HG03469 (cell line): Measurements from ENCODE around the gene ABCC9.

Source experiments
- ATAC-seq: cut with Tn5 transposase; IDR thresholded peaks from one replicate; pipeline ENCODE4 v1.9.1; 2021; ENCODE audit warnings: mild to moderate bottlenecking, moderate library complexity, moderate number of reproducible peaks; ENCODE audit not compliant: unreplicated experiment

The ABCC9 gene

DNA sequence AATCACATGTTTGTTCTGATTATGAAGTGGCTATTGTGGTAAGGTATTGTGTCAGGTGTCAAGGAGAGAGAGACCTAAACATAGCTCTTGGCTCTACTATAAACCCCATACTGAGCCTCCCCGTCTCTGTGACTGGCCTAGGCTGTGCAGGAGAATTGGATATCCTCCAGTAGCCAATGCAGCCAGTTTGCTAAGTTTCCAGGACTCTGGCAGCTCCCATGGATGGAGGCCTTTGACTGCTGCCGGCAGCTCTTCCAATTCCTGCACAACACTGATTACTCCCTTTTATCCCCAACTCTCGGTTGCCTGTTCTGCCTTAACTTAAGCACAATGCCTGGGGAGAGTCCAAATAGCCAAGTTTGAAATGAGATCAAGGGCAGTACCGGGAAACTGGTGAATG, 59.3 kb downstream of the ABCC9 start:
- ATAC-seq, result no peak

DNA sequence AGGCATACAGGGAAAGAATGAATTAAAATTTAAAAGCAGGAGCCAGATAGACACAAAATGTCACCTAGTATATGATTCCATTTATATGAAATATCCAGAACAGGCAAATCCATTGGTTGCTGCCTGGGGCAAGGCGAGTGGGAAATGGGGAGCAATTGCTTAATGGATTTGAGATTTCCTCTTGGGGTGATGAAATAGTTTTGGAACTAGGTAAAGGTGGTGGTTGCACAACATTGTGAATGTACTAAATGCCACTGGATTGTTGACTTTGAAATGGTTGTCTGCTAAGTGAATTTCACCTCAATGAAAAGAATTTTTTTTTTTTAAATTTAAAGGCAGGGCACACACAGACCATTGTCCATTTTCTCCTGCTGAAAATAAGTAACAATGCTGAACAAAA, 61.9 kb downstream of the ABCC9 start:
- ATAC-seq, result no peak

DNA sequence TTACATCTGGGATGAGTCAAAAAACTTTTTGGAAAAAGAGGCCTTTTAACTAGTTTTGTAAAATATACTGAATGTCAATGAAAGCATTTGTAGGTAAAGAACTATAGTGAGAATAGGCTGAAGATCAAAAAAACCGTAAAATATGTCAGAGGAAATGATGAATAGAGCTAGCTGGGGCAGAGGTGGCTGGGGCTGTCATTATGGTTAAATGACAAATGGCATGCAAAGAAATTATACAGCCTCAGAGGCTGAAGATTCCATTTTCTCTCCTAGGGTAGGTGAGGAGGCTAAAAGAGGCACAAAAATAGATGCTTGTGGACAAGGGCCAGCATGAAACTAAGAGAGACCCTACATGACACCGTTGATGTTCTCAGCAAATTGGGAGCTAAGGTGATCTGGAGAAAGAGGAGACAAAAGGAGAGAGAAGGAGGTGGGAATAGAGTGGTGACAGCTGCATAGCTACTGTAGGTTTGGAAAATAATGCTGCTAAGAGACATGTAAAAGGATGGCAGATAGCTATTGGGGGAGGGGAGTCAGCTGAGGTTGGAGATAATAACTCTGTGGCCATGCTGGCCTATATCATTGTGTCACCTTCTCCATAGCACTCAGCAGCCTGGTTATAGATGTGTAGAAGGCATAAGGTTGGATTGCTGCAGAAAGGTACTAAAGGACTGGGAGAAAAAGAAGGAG, 63.8 kb downstream of the ABCC9 start:
- ATAC-seq, result no peak

DNA sequence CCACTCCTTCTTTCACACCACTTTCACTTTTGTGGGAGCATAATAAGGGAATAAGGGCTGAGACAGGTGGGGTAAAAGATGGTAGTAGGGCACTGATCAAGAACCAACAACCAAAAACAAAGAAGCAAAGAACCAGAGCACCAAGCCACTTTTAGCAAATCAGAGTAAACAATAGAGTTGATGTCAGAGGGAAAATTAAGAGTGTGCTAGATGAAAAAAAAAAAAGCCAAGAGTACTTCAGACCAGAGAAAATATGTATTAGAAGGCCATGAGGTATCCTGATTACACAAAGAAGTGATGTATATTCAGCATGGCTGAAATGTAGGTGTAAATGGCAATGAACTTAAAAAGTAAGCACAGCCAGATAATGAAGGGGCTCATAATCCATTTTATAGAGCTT, 75.4 kb downstream of the ABCC9 start:
- ATAC-seq, result no peak

DNA sequence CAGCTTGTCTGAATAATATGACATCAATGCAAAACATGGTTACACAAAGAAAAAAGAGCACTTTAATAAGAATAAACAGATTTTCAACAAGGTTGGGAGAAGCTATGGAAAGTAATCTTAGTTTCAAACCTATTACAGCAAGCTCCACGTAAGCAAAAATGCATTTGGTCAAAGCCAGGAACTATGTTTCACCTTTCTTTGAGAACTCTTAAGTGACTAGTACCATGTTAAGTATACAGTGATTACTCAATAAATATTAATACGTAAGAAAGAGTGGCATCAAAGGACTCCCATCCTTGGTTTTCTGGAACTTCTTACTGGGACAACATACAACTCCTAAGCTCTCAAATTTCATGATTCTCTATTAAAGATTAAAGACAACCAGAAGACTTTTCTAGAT, 80.7 kb downstream of the ABCC9 start:
- ATAC-seq, result no peak

DNA sequence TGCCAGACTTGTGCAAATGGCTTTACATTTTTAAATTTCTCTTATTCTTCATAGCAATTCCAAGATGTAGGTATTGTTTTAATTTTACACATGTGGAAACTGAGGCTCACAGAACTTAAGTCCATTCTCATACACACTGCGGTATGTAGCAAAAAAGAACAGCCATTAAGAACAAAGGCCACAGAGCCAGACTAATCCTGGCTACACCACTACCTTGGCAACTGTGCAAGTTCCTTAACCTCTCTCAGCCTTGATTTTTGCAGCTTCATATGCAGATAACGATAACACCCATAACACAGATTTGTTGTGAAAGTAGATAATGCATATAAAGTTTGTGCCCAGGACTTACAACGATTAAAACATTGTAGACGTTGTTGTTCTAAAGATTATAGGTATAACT, 81.1 kb downstream of the ABCC9 start:
- ATAC-seq, result no peak

DNA sequence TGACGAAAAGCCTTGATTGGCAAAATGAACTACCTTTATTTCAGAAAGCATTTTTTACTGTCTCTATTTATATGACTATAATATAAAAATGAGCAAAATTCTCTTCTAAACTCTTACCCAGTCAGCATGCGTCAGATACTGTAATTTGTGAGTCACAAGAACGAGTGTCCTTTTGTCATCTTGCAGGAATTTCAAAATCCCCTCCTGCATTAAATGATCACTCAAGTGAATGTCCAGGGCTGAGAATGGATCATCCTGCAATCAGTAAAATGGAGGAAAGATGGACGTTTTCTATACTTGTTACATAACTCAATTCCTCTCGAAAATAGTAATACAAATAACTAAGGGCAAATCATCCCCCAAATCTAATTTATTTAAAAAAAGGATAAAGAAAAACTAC, 89.0 kb downstream of the ABCC9 start:
- no peak for ATAC-seq

DNA sequence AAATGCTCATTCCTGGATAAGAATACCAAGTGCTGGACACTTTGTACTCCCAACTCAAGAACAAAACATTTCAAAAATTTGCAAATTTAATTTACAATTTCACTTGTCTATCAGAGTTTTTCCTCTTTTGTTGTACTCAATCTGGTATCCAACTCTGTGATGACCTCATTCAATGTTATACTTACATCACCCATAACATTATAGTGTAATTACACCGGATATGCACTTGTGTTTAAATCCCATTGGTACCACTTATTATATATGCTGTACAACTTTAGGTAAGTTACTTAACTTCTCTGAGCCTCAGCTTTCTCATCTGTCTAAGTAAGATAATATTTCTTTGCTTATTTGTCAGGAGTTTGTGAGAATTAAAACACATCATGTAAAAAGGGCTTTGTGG, 90.1 kb downstream of the ABCC9 start:
- no peak for ATAC-seq

DNA sequence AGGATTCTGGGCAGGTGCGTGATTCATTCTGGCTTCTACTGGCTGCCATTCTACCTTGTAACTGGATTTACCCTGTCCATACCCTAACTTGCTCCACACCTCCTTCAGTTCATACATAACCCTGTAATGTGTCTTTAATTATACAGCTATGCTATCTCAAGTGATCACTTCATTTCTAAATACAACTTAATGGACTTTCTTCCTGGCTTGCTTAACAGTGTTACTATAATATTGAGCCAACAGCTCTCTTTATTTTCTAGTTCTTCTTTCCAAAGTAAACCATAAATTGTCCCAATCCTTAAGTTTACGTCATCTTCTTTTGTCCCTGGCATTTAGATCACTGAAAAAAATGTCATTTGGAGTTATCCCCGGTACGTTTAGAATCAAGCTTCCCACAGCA, 90.8 kb downstream of the ABCC9 start:
- ATAC-seq, result no peak

DNA sequence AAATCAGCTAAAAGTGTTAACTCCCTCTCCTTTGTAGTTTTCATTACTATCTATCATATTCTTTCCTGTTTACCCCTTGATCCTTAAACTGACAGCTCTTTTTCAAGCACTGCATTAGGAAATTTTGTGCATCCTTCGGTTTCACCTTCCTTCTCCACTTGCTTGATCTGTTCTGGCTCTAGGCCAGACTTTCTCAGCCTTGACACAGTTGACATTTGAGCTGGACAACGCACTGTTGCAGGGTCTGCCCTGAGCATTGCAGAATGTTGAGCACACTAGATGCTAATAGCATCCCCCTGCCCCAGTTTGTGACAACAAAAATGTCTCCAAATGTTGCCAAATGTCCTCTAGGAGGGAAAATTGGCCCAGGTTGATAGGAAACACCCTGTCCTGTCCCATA, 91.3 kb downstream of the ABCC9 start:
- ATAC-seq, result no peak

DNA sequence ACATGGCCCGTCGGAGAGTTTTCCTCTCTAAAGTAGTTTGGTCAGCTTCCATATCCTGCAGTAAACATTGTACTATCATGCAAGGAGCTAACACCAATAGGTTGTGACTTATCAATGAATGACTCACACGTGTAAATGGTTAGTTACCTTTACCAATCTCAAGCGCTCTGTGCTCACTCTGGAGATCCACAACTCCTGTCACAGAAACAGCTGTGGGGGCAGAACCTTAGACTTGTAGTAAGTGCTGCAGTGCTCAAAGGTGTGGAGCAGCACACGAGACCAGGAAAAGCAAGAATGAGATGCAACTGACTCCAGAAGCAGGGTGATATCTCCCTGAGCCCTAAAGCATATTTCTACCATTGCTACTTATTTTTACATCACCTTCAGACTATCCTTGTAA, 93.0 kb downstream of the ABCC9 start:
- ATAC-seq, result no peak

DNA sequence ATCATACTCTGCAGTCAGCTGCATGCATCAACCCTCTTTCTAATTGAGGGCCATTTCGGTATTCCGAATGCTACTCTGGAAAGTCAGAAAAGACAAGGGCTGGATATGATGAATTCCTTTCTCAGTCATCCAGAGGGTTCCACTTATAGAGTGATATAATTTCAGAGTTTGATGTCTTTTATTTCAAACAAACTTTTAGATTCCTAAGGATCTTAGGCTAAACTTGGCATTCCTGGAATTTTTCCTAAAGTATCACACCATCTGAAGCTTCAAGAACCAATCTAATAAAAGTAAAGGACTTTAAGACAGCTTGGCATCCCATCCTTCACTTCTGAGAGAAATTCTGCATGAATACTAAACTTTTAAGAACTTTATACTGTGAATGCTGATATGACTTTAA, 97.4 kb downstream of the ABCC9 start:
- ATAC-seq, result no peak

DNA sequence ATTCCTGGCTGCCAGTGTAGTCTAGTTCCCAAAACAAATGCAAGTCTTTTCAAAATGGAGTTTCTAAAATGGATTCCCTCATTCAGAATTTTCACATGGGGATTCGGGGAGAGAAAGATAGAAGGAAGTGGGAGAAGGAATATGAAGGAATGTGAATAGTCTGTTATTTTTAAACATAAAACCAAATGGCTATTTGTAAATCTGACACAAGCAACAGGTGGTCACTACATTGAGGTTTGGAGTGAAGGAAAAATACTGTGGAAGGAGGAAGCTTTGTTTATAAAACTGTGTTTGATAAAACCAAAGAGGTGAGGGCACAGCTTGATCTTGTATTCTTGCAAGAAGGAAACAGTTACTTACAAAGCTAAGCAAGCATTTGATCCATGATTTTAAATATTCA, 101.5 kb downstream of the ABCC9 start:
- ATAC-seq, result no peak

DNA sequence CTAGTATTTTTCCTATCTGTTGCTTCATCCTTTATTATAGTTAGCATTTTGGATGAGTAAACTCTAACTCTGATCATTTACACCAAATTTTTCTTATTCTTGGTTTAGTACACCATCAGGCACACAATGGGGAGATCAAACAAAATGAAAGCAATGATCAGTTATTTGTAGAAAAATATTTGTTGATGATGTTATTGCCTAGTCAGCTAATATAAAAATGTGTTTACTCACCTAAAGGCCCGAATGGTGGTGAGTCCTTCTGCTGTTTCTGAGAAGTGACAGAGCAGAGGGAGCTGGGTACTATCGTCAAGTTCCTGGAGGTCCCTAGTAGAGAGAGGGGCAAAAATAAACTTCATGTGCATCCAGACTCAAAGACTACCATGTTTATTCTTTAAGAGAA, 103.4 kb downstream of the ABCC9 start:
- ATAC-seq, result no peak

DNA sequence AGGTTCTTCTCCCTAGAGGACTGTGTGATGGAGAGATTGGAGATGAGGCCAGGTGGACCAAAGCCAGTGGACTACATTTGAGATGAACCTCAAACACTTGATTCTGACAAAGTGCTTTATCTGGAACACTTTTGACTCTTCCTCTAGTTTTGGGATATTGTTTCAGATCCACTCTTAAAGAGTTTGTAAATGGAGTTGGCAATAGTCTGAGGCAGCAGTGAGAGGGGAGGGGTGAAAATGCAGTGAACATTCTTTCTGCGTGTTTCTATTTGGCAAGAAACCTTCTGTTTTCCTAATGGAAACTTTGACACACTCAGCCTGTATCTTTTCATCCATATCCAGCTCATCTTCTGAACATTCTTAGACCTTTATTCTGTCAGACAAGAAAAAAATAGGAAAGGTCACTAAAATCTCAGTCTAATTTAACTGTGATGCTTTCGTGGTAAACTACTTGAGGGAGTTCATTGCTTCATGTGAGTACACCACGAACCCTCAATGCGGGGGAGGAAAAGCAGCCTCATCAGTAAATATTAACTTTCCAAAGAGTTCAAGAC, 109.4 kb downstream of the ABCC9 start:
- no peak for ATAC-seq

DNA sequence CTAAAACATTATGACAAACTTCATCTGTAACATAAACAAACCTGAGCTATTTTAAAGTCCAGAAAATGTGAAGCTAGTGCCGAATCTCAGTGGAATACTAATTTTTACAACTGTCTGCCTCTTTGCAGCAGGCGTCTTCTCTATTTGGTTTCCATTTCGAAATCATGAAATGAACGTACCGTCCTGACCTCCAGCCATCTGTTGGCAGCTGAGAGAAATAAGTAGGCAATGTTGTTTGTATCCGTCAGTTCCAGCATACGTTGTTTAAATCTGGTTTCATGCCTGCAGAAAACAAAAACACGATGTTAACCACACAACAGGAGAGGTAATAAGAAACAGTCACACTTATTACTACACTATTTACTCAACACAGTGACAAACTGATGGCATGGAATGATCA, 112.4 kb downstream of the ABCC9 start:
- ATAC-seq, result no peak

DNA sequence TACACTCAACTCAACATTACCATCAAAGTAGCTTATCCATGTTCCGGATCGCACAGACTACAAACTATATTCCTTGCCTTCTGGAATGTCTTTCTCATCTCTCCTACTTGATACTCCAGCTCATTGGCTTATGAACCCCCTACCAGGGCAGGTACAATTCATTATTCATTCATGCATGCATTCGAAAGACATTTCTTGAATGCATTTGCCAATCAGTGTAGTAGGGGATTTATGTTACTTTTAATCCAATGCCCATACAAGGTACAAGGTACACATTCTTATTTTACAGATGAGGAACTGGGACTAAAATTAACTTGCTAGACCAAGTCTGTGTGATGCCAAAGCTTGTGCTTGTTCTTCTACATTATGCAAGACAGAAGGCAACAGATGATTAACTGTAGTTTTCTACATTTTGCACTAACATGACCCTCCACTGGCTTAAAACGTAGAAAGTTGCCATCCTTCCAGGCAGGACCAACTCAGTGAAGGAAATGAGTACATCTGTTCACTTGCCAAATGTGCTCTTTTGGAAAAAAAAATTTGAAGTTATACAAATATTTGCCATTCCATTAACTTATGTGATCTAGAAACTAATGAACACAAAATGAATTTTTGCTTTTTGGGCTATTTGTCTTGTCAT, 113.0 kb downstream of the ABCC9 start:
- no peak for ATAC-seq

DNA sequence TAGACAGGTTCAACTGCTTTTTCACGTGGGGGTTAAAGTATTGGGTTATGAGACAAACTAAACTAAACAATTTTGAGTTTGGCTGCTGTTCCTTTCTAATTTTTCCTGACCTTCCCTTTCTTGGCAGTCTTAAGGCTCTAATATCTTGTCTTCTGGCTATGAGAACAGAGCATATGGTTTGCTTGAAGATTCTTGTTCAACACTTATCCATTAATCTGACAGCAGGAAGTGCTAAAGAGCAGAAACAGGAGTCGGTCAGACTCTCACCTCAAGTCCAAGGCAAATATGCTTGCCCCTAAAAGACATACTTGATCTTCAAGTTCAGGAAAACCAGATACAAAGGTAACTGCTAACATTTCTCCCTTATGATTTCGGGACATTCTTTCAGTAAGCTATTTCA, 114.1 kb downstream of the ABCC9 start:
- ATAC-seq, result no peak

DNA sequence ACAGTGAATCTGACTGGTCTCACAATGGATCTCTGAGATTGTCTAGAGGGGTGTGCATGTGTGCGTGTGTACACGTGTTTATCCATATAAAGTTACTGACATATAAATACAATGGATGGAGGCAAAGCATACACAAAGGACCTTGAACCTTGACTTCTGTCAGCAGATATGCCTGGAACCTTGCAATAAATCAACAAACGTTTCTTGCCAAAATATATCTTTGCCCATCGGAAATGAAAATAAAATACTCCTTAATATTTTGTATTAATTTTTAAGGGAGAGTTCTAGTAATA, 114.7 kb downstream of the ABCC9 start:
- ATAC-seq, result no peak

DNA sequence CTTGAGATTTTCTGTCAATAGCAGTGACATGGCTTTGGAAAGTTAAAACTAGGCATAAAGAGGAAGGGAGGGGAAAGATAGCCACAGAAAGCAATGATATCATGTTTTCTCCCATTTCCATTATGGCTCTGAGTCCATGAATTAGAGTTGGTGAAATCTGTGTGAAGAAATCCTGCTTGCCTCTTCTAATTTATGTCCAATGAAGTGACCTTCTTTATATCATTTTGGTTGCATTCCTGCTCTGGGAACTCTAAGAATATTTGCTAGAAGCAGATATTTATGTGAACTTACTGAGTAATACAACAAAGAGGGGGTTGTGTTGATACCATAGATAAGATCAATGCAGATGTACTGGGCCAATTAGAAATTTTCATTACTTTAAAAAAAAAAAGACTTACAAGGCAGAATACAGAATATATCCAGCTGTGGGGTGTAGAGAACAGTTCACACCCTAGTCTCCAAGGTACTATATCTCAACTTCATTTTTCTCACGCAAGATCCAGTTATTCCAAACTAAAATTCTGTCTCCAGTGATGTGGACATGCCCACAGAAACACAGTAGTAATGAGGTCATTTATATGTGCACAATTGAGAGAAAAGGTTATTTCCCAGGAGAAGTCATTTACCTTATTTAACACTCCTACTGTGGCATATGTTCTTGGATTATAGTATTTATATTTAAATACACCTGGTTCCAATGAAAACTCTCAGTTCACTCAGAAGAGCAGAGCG, 115.2 kb downstream of the ABCC9 start:
- ATAC-seq, result no peak

DNA sequence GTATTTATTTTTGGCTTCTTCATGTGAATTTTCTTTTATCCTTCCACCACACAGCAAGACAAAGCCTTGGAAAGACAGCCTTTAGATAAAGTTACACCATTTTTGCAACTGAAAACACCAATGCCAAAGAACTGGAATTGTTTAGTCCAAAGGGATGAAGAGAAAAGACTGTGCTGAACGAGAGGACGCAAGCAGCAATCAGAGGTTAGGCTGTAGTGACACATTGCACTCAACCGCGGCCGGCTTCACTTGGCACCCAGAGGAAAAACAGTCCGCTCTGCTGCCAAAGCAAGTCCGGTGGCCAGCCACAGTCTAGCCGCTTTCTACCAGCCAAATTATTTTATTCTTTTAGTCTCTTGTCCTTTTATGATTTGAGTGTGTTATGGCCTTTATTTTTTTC, 117.6 kb downstream of the ABCC9 start:
- no peak for ATAC-seq

DNA sequence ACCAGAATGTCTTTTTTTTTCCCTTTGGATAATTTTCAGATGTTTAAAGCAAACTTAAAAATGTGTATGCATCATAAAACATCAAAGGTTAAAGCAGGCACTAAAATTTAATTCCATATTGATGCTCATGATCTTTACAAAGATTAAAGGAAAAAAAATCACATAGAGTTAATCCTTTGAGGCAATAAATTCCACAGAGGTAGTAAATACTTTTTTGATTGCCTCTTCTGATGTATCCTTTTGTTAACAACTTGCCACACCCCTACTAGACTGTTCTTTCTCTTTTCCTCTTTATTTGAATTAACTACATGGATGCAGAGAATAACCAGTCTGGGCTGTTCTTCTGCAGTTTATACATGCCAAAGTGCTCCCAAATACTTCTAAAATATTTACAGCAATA, 121.5 kb downstream of the ABCC9 start:
- ATAC-seq, result no peak
